ENCODE measurements around the gene SLC44A5. TPM values are rescaled to one million over a fixed set of nuclear protein-coding genes. Genes with fewer than 3 reads are reported as not detected.
"Not testable (repeated sequence)": the region's sequence is repeated elsewhere in the genome, so short reads cannot be mapped to it uniquely, and the experiment has no call there.

Gene SLC44A5
- total RNA-seq, 4 donors from 2014 or later = 0.19 to 12.8 (median 2.6) TPM

DNA sequence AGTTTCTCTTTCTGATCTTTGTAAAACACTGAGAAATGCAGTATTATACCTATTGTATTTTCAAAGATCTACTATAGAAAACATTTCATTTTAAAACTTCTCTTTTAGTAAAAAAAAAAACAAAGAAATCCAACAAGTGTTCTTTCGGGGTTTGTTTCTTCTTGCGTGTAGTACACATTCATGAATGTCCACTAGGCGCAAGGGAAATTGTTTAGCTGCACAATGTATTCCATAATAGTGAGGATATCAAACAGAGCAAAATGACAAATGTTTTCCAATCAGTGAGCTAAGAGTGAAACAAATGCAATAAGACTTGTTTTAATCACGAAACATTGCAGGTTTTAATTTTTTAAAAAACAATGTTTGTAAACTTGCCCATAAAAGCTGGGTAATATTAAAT is 408.2 kb downstream of the SLC44A5 start:
- H3K27me3 ChIP-seq = no peaks in the 10 kb centered on the region
- no peak overlapping the region for H3K4me3 ChIP-seq
- H3K9me3 ChIP-seq = no peaks in the 10 kb centered on the region
- DNase-seq = no peak
- H3K36me3 ChIP-seq = no peaks in the 10 kb centered on the region
- no peak for TF ChIP-seq POLR2A (IDR thresholded peaks at IDR 0.05)
- TF ChIP-seq, protein P1, sequence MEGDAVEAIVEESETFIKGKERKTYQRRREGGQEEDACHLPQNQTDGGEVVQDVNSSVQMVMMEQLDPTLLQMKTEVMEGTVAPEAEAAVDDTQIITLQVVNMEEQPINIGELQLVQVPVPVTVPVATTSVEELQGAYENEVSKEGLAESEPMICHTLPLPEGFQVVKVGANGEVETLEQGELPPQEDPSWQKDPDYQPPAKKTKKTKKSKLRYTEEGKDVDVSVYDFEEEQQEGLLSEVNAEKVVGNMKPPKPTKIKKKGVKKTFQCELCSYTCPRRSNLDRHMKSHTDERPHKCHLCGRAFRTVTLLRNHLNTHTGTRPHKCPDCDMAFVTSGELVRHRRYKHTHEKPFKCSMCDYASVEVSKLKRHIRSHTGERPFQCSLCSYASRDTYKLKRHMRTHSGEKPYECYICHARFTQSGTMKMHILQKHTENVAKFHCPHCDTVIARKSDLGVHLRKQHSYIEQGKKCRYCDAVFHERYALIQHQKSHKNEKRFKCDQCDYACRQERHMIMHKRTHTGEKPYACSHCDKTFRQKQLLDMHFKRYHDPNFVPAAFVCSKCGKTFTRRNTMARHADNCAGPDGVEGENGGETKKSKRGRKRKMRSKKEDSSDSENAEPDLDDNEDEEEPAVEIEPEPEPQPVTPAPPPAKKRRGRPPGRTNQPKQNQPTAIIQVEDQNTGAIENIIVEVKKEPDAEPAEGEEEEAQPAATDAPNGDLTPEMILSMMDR (IDR thresholded peaks at IDR 0.05) = no peak
- H3K4me1 ChIP-seq = no peaks in the 10 kb centered on the region
- intact Hi-C loops (cut with DNase I) = no loop called here
- H3K27ac ChIP-seq = no peak overlapping the region
- 82 to 90% methylated on average over 4 of the region's 4 CpGs for WGBS, 2 donors

DNA sequence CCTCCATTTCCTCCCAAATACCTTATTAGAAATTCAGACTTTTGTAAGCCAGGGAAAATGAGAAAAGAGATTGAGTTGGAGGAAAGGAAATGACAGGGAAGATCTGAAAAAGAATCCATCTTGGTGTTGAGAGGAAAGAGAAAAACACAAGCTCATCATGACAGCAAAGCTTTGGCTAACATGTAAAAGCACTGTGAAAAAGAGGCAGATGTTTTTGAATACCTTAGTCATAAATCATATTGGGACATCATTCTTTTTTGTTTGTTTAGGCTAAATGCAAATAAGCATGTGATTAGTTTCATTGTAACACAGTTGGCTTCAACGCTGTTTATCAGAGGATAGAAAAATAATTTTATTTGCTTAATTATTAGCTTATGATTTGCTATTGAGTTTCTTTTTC is 412.2 kb downstream of the SLC44A5 start:
- no peak overlapping the region for H3K27ac ChIP-seq
- intact Hi-C loops (cut with DNase I) = no loop called here
- no peaks in the 10 kb centered on the region for H3K4me1 ChIP-seq
- no peaks in the 10 kb centered on the region for H3K9me3 ChIP-seq
- 33 to 68% methylated on average over 1 of the region's 1 CpG for WGBS, 2 donors
- no peak overlapping the region for H3K4me3 ChIP-seq
- no peaks in the 10 kb centered on the region for H3K36me3 ChIP-seq
- peaks cover 0 to 7% (median 0%) of the 10 kb centered on the region in 4 donors for H3K27me3 ChIP-seq
- TF ChIP-seq, protein P1 (IDR thresholded peaks at IDR 0.05) = no peak
- TF ChIP-seq POLR2A (IDR thresholded peaks at IDR 0.05) = no peak
- DNase-seq = no peak

DNA sequence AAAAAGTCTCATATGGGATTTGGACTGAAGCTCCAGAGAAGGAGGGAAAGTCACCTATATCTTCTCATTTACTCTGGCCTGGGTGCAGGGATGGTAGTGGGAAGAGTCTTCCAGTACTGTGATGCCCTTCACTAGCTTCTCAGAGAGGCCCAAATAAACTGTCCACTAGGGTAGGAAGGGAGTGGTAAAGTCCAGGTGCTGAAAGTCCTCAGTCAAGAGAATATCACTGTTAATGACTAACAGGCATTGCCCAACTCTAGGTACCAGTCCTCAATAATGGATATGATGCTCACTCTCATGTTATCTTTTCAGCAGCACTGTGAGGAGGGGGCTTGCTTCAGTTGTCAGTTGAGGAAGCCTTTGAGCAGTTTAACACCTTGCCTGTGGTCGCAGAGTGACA is 412.8 kb downstream of the SLC44A5 start:
- H3K9me3 ChIP-seq = no peaks in the 10 kb centered on the region
- intact Hi-C loops (cut with DNase I) = no loop called here
- WGBS, 2 donors = 56 to 78% methylated on average over 1 of the region's 1 CpG
- no peaks in the 10 kb centered on the region for H3K36me3 ChIP-seq
- peaks cover 0 to 8% (median 0%) of the 10 kb centered on the region in 4 donors for H3K27me3 ChIP-seq
- TF ChIP-seq POLR2A (IDR thresholded peaks at IDR 0.05) = no peak
- TF ChIP-seq, protein P1 (IDR thresholded peaks at IDR 0.05) = no peak
- no peaks in the 10 kb centered on the region for H3K4me1 ChIP-seq
- no peak overlapping the region for H3K4me3 ChIP-seq
- no peak overlapping the region for H3K27ac ChIP-seq
- DNase-seq = no peak

DNA sequence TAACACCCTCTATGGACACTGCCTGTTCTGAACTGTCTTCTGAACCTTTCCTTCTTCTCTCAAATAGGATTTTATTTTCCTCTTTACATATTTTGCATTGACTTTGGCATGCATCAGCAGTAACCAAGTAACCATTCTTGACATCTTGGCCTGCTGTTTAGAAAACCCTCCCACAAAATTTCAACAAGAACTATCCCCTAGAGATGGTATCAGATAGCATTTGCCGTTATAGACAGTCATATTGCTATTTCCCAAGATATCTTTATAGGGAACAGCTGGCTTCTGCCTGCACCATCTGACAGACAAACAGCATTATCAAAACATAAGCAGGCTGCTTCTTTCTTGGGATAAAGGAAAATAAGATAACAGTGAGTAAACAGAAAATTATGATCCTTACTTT is 422.0 kb downstream of the SLC44A5 start:
- H3K27me3 ChIP-seq = peaks cover 0 to 5% (median 0%) of the 10 kb centered on the region in 4 donors
- TF ChIP-seq, protein P1 (IDR thresholded peaks at IDR 0.05) = no peak
- TF ChIP-seq POLR2A (IDR thresholded peaks at IDR 0.05) = no peak
- no peak overlapping the region for H3K27ac ChIP-seq
- 53% methylated on average over 1 of the region's 1 CpG for WGBS, 2 donors
- DNase-seq = no peak
- no peak overlapping the region for H3K4me3 ChIP-seq
- intact Hi-C loops (cut with DNase I) = no loop called here
- no peaks in the 10 kb centered on the region for H3K36me3 ChIP-seq
- H3K4me1 ChIP-seq = no peaks in the 10 kb centered on the region
- H3K9me3 ChIP-seq = no peaks in the 10 kb centered on the region

DNA sequence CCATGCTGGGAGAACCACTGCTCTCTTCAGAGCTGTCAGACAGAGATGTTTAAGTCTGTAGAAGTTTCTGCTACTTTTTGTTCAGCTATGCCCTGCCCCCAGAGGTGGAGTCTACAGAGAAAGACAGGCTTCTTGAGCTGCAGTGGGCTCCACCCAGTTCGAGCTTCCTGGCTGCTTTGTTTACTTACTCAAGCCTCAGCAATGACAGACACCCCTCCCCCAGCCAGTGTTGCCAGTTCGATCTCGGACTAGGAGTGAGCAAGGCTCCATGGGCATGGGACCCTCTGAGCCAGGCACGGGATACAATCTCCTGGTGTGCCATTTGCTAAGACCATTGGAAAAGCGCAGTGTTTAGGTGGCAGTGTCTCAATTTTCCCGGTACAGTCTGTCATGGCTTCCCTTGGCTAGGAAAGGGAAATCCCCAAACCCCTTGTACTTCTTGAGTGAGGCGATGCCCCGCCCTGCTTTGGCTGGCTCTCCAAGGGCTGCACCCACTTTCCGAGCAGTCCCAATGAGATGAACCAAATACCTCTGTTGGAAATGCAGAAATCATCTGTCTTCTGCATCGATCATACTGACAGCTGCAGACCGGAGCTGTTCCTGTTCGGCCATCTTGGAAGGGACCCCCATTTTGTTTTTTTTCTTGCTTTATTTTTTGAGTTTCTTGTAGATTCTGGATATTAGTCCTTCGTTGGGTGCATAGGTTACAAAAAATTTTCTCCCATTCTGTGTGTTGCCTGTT is 429.5 kb downstream of the SLC44A5 start:
- DNase-seq; H3K27me3 ChIP-seq; intact Hi-C loops (cut with DNase I); H3K4me1 ChIP-seq; H3K36me3 ChIP-seq; H3K27ac ChIP-seq; H3K4me3 ChIP-seq: not testable (repeated sequence)
- 66 to 83% methylated on average over 8 to 10 of the region's 13 CpGs for WGBS, 2 donors
- H3K9me3 ChIP-seq = peaks cover 0 to 12% (median 0%) of the 10 kb centered on the region in 3 donors
